Heart left ventricle (tissue), 13 donors: ENCODE measurements around the gene STRADA.

Experiments
- POLR2A ChIP-seq, 2 donors: fragments of 450-650 bp; IDR thresholded peaks; one replicate each; pipeline ENCODE4 v1.6.1; 2017; ENCODE audit warnings: antibody characterized with exemption in 2 of 2, mild to moderate bottlenecking in 2 of 2, moderate library complexity in 2 of 2
- TF ChIP-seq, protein P1 (sequence below), 12 donors: fragments of 200-600 bp; sonication (generic) in 4 of 12; IDR thresholded peaks; one replicate each; pipeline versions ENCODE4 v1.5.0 to v1.8.0; 2018 to 2022; ENCODE audit warnings: antibody characterized with exemption in 12 of 12, mild to moderate bottlenecking in 5 of 12
- donor health status: ischemic (EF 13 %, LVEDD 7.1; RV severe dilation, severe dysfunction).
- donor health status: DM: no; HTN: yes; CAD: no.
- donor health status: DM: no; HTN: no; CAD: no.
- donor health status: ischemic (EF 25% LVEDD 6.9; RV normal size, moderate dysfunction).
- donor health status: ischemic (EF 25% LVEDD 5.7; RV mildly dilated, moderate dysfunction).
- donor health status: ischemic (EF 35%, LVEDD 5.7; RV mildly dilated, moderate dysfunction).
- donor health status: nonischemic (EF 11% LVEDD 7.7; RV severe dilation, severe dysfunction).
- donor health status: DM: yes; HTN: yes; CAD: no.
- donor health status: PGD.
- donor health status: ischemic (EF 29% LVEDD 5.4; RV normal size, mild dysfunction).
- donor health status: nonischemic (EF 23%, LVEDD 6.1; RV moderate dilation, normal function).

- TF ChIP-seq, protein P1, sequence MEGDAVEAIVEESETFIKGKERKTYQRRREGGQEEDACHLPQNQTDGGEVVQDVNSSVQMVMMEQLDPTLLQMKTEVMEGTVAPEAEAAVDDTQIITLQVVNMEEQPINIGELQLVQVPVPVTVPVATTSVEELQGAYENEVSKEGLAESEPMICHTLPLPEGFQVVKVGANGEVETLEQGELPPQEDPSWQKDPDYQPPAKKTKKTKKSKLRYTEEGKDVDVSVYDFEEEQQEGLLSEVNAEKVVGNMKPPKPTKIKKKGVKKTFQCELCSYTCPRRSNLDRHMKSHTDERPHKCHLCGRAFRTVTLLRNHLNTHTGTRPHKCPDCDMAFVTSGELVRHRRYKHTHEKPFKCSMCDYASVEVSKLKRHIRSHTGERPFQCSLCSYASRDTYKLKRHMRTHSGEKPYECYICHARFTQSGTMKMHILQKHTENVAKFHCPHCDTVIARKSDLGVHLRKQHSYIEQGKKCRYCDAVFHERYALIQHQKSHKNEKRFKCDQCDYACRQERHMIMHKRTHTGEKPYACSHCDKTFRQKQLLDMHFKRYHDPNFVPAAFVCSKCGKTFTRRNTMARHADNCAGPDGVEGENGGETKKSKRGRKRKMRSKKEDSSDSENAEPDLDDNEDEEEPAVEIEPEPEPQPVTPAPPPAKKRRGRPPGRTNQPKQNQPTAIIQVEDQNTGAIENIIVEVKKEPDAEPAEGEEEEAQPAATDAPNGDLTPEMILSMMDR (IDR thresholded peaks at IDR 0.05), result no peak
- TF ChIP-seq POLR2A (IDR thresholded peaks at IDR 0.05), result no peak
Observed at GRCh38 chr17:63753215-63753614, 11.6 kb upstream of the STRADA start.
